ENCODE data around the gene ZGRF1. TPM values are rescaled to one million over a fixed set of nuclear protein-coding genes. Genes with fewer than 3 reads are reported as not detected.
"Not testable (repeated sequence)": the region's sequence is repeated elsewhere in the genome, so short reads cannot be mapped to it uniquely, and the experiment has no call there.

ZGRF1 gene
- total RNA-seq, 3 donors from 2014 or later = 4.9 to 9.4 (median 5.0) TPM

- Histone ChIP-seq H3K36me3 (no peaks in the 10 kb centered on the region), H3K27ac (peak overlapping the region; percentile 98), H3K27me3 (no peaks in the 10 kb centered on the region), H3K4me1 (peaks cover 0 to 9% of the 10 kb centered on the region in 2 donors), H3K9me3 (no peaks in the 10 kb centered on the region), H3K4me3 (peak overlapping the region; percentile 49 to 75 (median 63))
- TF ChIP-seq POLR2AphosphoS5 (IDR thresholded peaks at IDR 0.05) (no peak), CTCF (IDR thresholded peaks at IDR 0.05) (no peak), POLR2A (IDR thresholded peaks at IDR 0.05) (no peak)
- no peak for DNase-seq (ENCODE audit: low spot score in 2 of 2)
- intact Hi-C loops (cut with DNase I; ENCODE audit: low total_unique reads) = no loop called here
Observed at GRCh38 chr4:112637552-112637866, 800 bp upstream of the ZGRF1 start.

- DNase-seq (ENCODE audit: low spot score in 2 of 2) = no peak
- peaks cover 0 to 7% of the 10 kb centered on the region in 2 donors for H3K4me1 ChIP-seq
- H3K27ac ChIP-seq = no peak overlapping the region
- no peak overlapping the region for H3K4me3 ChIP-seq
- intact Hi-C loops (cut with DNase I; ENCODE audit: low total_unique reads) = no loop called here
- no peaks in the 10 kb centered on the region for H3K27me3 ChIP-seq
- H3K9me3 ChIP-seq = no peaks in the 10 kb centered on the region
- no peaks in the 10 kb centered on the region for H3K36me3 ChIP-seq
- TF ChIP-seq POLR2A (IDR thresholded peaks at IDR 0.05) (no peak), POLR2AphosphoS5 (IDR thresholded peaks at IDR 0.05) (no peak), CTCF (IDR thresholded peaks at IDR 0.05) (peak in 2 of 3 donors; percentile 18 to 36)
Observed at GRCh38 chr4:112633477-112634235, 3.1 kb downstream of the ZGRF1 start.

- Histone ChIP-seq H3K27me3 (no peaks in the 10 kb centered on the region), H3K9me3 (no peaks in the 10 kb centered on the region), H3K4me1 (no peaks in the 10 kb centered on the region), H3K4me3 (no peak overlapping the region), H3K27ac (no peak overlapping the region), H3K36me3 (no peaks in the 10 kb centered on the region)
- intact Hi-C loops (cut with DNase I; ENCODE audit: low total_unique reads) = no loop called here
- no peak for TF ChIP-seq CTCF (IDR thresholded peaks at IDR 0.05)
- no peak for TF ChIP-seq POLR2A (IDR thresholded peaks at IDR 0.05)
- TF ChIP-seq POLR2AphosphoS5 (IDR thresholded peaks at IDR 0.05) = no peak
- DNase-seq (ENCODE audit: low spot score in 2 of 2) = no peak
Observed at GRCh38 chr4:112626228-112626627, 10.5 kb downstream of the ZGRF1 start.

- no peak overlapping the region for H3K4me3 ChIP-seq
- DNase-seq (ENCODE audit: low spot score in 2 of 2) = no peak
- intact Hi-C loops (cut with DNase I; ENCODE audit: low total_unique reads) = no loop called here
- H3K36me3 ChIP-seq = no peaks in the 10 kb centered on the region
- H3K27me3 ChIP-seq = no peaks in the 10 kb centered on the region
- no peaks in the 10 kb centered on the region for H3K4me1 ChIP-seq
- H3K9me3 ChIP-seq = no peaks in the 10 kb centered on the region
- no peak for TF ChIP-seq POLR2A (IDR thresholded peaks at IDR 0.05)
- no peak for TF ChIP-seq POLR2AphosphoS5 (IDR thresholded peaks at IDR 0.05)
- no peak for TF ChIP-seq CTCF (IDR thresholded peaks at IDR 0.05)
- no peak overlapping the region for H3K27ac ChIP-seq
Observed at GRCh38 chr4:112616984-112617383, 19.7 kb downstream of the ZGRF1 start.

- H3K4me1 ChIP-seq; intact Hi-C loops (cut with DNase I; ENCODE audit: low total_unique reads); H3K27ac ChIP-seq; DNase-seq (ENCODE audit: low spot score in 2 of 2); H3K9me3 ChIP-seq; H3K27me3 ChIP-seq; H3K4me3 ChIP-seq; H3K36me3 ChIP-seq: not testable (repeated sequence)
Observed at GRCh38 chr4:112612814-112613213, 23.9 kb downstream of the ZGRF1 start.
